IMR-90 (cell line): ENCODE results near the gene MMP25. TPM values are rescaled to one million over a fixed set of nuclear protein-coding genes. Genes with fewer than 3 reads are reported as not detected.
A peak's percentile ranks its signal among the peaks of the same experiment; 100 is the strongest.

Experiments used
- ATAC-seq: fragments of 200-7000 bp; cut with Tn5 transposase; 2 replicates; pipeline ENCODE4 v1.9.1; 2020; ENCODE audit warnings: low read depth, mild to moderate bottlenecking, moderate library complexity
- BruUV-seq: library from RNA; stranded (reverse); fragments of 400-500 nt; replicated peaks from 2 replicates; lab custom pipeline; 2021; lab: Mats Ljungman, UMichigan
- CTCF ChIA-PET: fragments of 300-600 bp; formaldehyde crosslinking; extraction: SDS; loops from one replicate; lab custom pipeline; 2021; ENCODE audit warnings: antibody characterized with exemption; lab: Yijun Ruan, JAX
- POLR2A ChIA-PET: fragments of 300-600 bp; sonication (Branson Sonifier 250); formaldehyde crosslinking; loops from one replicate; lab custom pipeline; 2022; ENCODE audit warnings: antibody characterized with exemption; ENCODE audit not compliant: unreplicated experiment; lab: Charles Lee
- DNase-seq: peaks from one replicate; pipeline ENCODE4 v3.0.0; 2013
- H2AFZ ChIP-seq: replicated peaks from 2 replicates; pipeline ENCODE3; 2013; ENCODE audit warnings: low read length, mild to moderate bottlenecking; ENCODE audit not compliant: poor library complexity
- H2AK5ac ChIP-seq: 2 replicates; pipeline ENCODE4 v1.6.1; 2013; ENCODE audit warnings: low read depth, low read length, inconsistent platforms
- H2AK9ac ChIP-seq: replicated peaks from 2 replicates; pipeline ENCODE3; 2013; ENCODE audit warnings: mild to moderate bottlenecking, low read depth, low read length, moderate library complexity; ENCODE audit not compliant: poor library complexity
- H2BK120ac ChIP-seq: 2 replicates; pipeline ENCODE4 v1.6.1; 2013; ENCODE audit warnings: low read depth, low read length, inconsistent platforms
- H2BK15ac ChIP-seq: 3 replicates; pipeline ENCODE4 v1.6.1; 2013; ENCODE audit warnings: low read depth, low read length, inconsistent platforms
- H2BK20ac ChIP-seq: 2 replicates; pipeline ENCODE4 v1.6.1; 2013; ENCODE audit warnings: low read depth, mild to moderate bottlenecking, inconsistent platforms, low read length, moderate library complexity
- H2BK5ac ChIP-seq: 2 replicates; pipeline ENCODE4 v1.6.1; 2013; ENCODE audit warnings: mild to moderate bottlenecking, low read depth, low read length, inconsistent platforms; ENCODE audit not compliant: poor library complexity, severe bottlenecking
- H3K14ac ChIP-seq: replicated peaks from 2 replicates; pipeline ENCODE4 v1.6.1; 2013; ENCODE audit warnings: low read depth, low read length, inconsistent platforms
- H3K18ac ChIP-seq: 2 replicates; pipeline ENCODE4 v1.6.1; 2013; ENCODE audit warnings: low read depth, low read length, control low read depth
- H3K23ac ChIP-seq: 2 replicates; pipeline ENCODE4 v1.6.1; 2013; ENCODE audit warnings: low read depth, low read length, inconsistent platforms
- H3K27ac ChIP-seq: 2 replicates; pipeline ENCODE4 v1.5.1; 2013; ENCODE audit warnings: mild to moderate bottlenecking, control low read depth, low read length; ENCODE audit not compliant: insufficient read depth
- H3K27me3 ChIP-seq: 2 replicates; pipeline ENCODE4 v1.6.1; 2013; ENCODE audit warnings: low read length; ENCODE audit not compliant: control insufficient read depth, insufficient read depth
- H3K36me3 ChIP-seq: 2 replicates; pipeline ENCODE4 v1.6.1; 2013; ENCODE audit warnings: low read length, mixed read lengths; ENCODE audit not compliant: control insufficient read depth, insufficient read depth
- H3K4ac ChIP-seq: 2 replicates; pipeline ENCODE4 v1.6.1; 2013; ENCODE audit warnings: low read depth, low read length, inconsistent platforms
- H3K4me1 ChIP-seq: 2 replicates; pipeline ENCODE4 v1.6.1; 2013; ENCODE audit warnings: low read length, mixed read lengths; ENCODE audit not compliant: control insufficient read depth, insufficient read depth
- H3K4me2 ChIP-seq: 2 replicates; pipeline ENCODE4 v1.6.1; 2013; ENCODE audit warnings: low read depth, mild to moderate bottlenecking, control low read depth, low read length, moderate library complexity
- H3K4me3 ChIP-seq: 2 replicates; pipeline ENCODE4 v1.5.1; 2013; ENCODE audit warnings: low read depth, mild to moderate bottlenecking, control low read depth, low read length, moderate library complexity; ENCODE audit not compliant: insufficient read depth
- H3K56ac ChIP-seq: 2 replicates; pipeline ENCODE4 v1.6.1; 2013; ENCODE audit warnings: low read length, inconsistent platforms; ENCODE audit not compliant: insufficient read depth; ENCODE audit errors: extremely low read depth
- H3K79me1 ChIP-seq, 2 experiments: 2 replicates each; pipeline ENCODE4 v1.6.1; 2013; ENCODE audit warnings: low read length in 2 of 2, inconsistent platforms in 1 of 2, low read depth in 1 of 2
- H3K9ac ChIP-seq: 2 replicates; pipeline ENCODE4 v1.6.1; 2013; ENCODE audit warnings: low read depth, low read length, control low read depth
- H3K9me1 ChIP-seq: 2 replicates; pipeline ENCODE4 v1.6.1; 2013; ENCODE audit warnings: low read length, inconsistent platforms; ENCODE audit not compliant: insufficient read depth
- H3K9me3 ChIP-seq: 2 replicates; pipeline ENCODE4 v1.6.1; 2013; ENCODE audit warnings: low read length; ENCODE audit not compliant: control insufficient read depth, insufficient read depth
- H4K20me1 ChIP-seq: 2 replicates; pipeline ENCODE4 v1.6.1; 2013; ENCODE audit warnings: low read length, inconsistent platforms; ENCODE audit not compliant: insufficient read depth
- H4K5ac ChIP-seq: 2 replicates; pipeline ENCODE4 v1.6.1; 2013; ENCODE audit warnings: mild to moderate bottlenecking, low read depth, low read length, control low read depth
- H4K8ac ChIP-seq, 2 experiments: 2 replicates each; pipeline ENCODE4 v1.6.1; 2013; ENCODE audit warnings: low read depth in 2 of 2, low read length in 2 of 2, control low read depth in 1 of 2, inconsistent platforms in 1 of 2
- H4K91ac ChIP-seq: 2 replicates; pipeline ENCODE4 v1.6.1; 2013; ENCODE audit warnings: low read depth, low read length, inconsistent platforms; ENCODE audit not compliant: insufficient read depth
- MAZ ChIP-seq: IDR thresholded peaks from 2 replicates; pipeline ENCODE4 v1.6.1; 2012; ENCODE audit warnings: low read depth, mild to moderate bottlenecking, low read length, improper control_type of control experiment, moderate library complexity, borderline replicate concordance
- NFE2L2 ChIP-seq: fragments of 150-350 bp; IDR thresholded peaks from 2 replicates; pipeline ENCODE4 v1.6.1; 2016; ENCODE audit warnings: low read depth, mild to moderate bottlenecking, low read length
- WGBS, 2 experiments: methylation state at CpG; one replicate each; pipeline versions ENCODE4 v1.1.5 to v1.1.7; 2013; ENCODE audit warnings: missing lambda C conversion rate in 2 of 2; ENCODE audit not compliant: insufficient read length in 1 of 2; ENCODE audit errors: extremely low coverage in 2 of 2; 5-methylcytosine and 5-hydroxymethylcytosine counted together
- dilution Hi-C: fragments of 300-500 bp; cut with HindIII; formaldehyde crosslinking; loops from one replicate; pipeline ENCODE4 v1.14.3; 2018; ENCODE audit warnings: low sequenced_read_pairs; ENCODE audit not compliant: unreplicated experiment
- in situ Hi-C: fragments of 300-500 bp; cut with MboI; formaldehyde crosslinking; loops from 3 replicates; pipeline ENCODE4 v1.14.3; 2019; ENCODE audit warnings: low sequenced_read_pairs, inconsistent platforms, mixed read lengths
- intact Hi-C: fragments of 100-400 bp; cut with micrococcal nuclease; formaldehyde crosslinking; loops from 2 replicates; pipeline ENCODE4 v1.10.0; 2022
- polyA plus RNA-seq, 3 experiments: library from polyadenylated mRNA; depleted of rRNA; stranded (reverse); fragments of >200 nt; gene quantifications; 2 replicates each; pipeline ENCODE4 v1.2.3, GENCODE V29; 2012; ENCODE audit warnings: low replicate concordance in 1 of 3
- total RNA-seq: library from RNA; depleted of rRNA; stranded (reverse); fragments of >200 nt; gene quantifications from 2 replicates; pipeline ENCODE4 v1.2.3, GENCODE V29; 2012

Gene MMP25
- total and polyA plus RNA-seq, 2 of the 4 experiments (the other 2 are of a cell fraction) = 0.07 TPM; not detected in 1

GRCh38 chr16:3099732-3100499 lies 53.6 kb downstream of the MMP25 start:
- CTCF ChIA-PET = no interaction called here
- no peak overlapping the region for H2BK120ac ChIP-seq
- H3K4me1 ChIP-seq = peaks cover 3% of the 10 kb centered on the region
- no peak overlapping the region for H2BK20ac ChIP-seq
- H2AK5ac ChIP-seq = peak overlapping the region; percentile 24; the same call in 1 of the 2 replicates
- H3K27me3 ChIP-seq = peaks cover 27% of the 10 kb centered on the region
- ATAC-seq = peak; percentile 99
- H3K79me1 ChIP-seq = no peaks in the 10 kb centered on the region
- BruUV-seq = no TSS peak
- no peak overlapping the region for H3K27ac ChIP-seq
- H3K18ac ChIP-seq = no peak overlapping the region; the same call in 1 of the 2 replicates
- peak overlapping the region; percentile 96 for H2AFZ ChIP-seq
- no peak overlapping the region for H3K56ac ChIP-seq
- H3K23ac ChIP-seq = peak overlapping the region; percentile 86
- peak overlapping the region; percentile 83; the same call in 1 of the 2 replicates for H3K4ac ChIP-seq
- TF ChIP-seq MAZ (peak; percentile 13; the same call in 1 of the 2 replicates), NFE2L2 (no peak)
- dilution Hi-C loops (no loop called here), in situ Hi-C loops (loop anchor here (5.0 kb wide), 1 partner anchor 38 kb away; no protein-coding TSS in a partner anchor), intact Hi-C loops (no loop called here)
- no peaks in the 10 kb centered on the region for H4K20me1 ChIP-seq
- peak overlapping the region; percentile 92 for H2AK9ac ChIP-seq
- H4K8ac ChIP-seq = peak overlapping the region; percentile 75 to 90; a peak in 3 of 4 replicates
- H3K4me2 ChIP-seq = peak overlapping the region; percentile 91
- peak overlapping the region; percentile 31; the same call in 1 of the 2 replicates for H3K4me3 ChIP-seq
- POLR2A ChIA-PET = no interaction called here
- H3K9me3 ChIP-seq = no peaks in the 10 kb centered on the region
- H4K91ac ChIP-seq = no peak overlapping the region
- no peak overlapping the region for H3K9ac ChIP-seq
- H4K5ac ChIP-seq = peak overlapping the region; percentile 26; the same call in 1 of the 2 replicates
- peak; percentile 78 for DNase-seq
- WGBS, 2 experiments = 4% methylated on average over 7 of the region's 39 CpGs; no CpG with 5 or more reads in 1 of the 2 experiments
- H3K14ac ChIP-seq = peak overlapping the region; percentile 72; the same call in 1 of the 2 replicates
- H2BK5ac ChIP-seq = no peak overlapping the region
- H3K9me1 ChIP-seq = peaks cover 17% of the 10 kb centered on the region
- no peak overlapping the region for H2BK15ac ChIP-seq
- no peaks in the 10 kb centered on the region for H3K36me3 ChIP-seq
